ENCODE data around the gene ABCA13. TPM values are rescaled to one million over a fixed set of nuclear protein-coding genes. Genes with fewer than 3 reads are reported as not detected.

ABCA13 gene
- total RNA-seq, 1 experiment from 2014 or later, result not detected

- Histone ChIP-seq H3K4me2 (ENCODE audit: low read length) (no peak overlapping the region), H3K27ac (ENCODE audit: low read depth, low read length) (no peak overlapping the region), H3K4me3 (replicated peaks in 1 of 2; ENCODE audit: low read depth in 1 of 2, low read length in 2 of 2) (no peak overlapping the region), H3K9ac (ENCODE audit: low read length) (no peak overlapping the region), H3K4me1 (ENCODE audit: control insufficient read depth in 1 of 2, insufficient read depth in 2 of 2, low read length in 2 of 2) (no peaks in the 10 kb centered on the region), H4K20me1 (ENCODE audit: insufficient read depth) (no peaks in the 10 kb centered on the region), H3K79me2 (ENCODE audit: insufficient read depth, low read length) (no peaks in the 10 kb centered on the region), H3K36me3 (ENCODE audit: control insufficient read depth in 1 of 2, insufficient read depth in 2 of 2, low read length in 2 of 2) (no peaks in the 10 kb centered on the region), H3K9me3 (ENCODE audit: control insufficient read depth in 1 of 2, insufficient read depth in 1 of 2, low read depth in 1 of 2, low read length in 2 of 2) (no peaks in the 10 kb centered on the region), H3K9me2 (ENCODE audit: insufficient read depth) (no peaks in the 10 kb centered on the region), H2AFZ (ENCODE audit: low read depth, low read length, poor library complexity, severe bottlenecking) (no peak overlapping the region), H3K27me3 (ENCODE audit: insufficient read depth, low read length) (0 out of 2 replicates have a peak, but pooled peaks cover 9% of the 10 kb centered on the region)
- intact Hi-C loops (cut with micrococcal nuclease), result no loop called here
- no TSS peak for BruUV-seq (replicated peaks)
- ChIA-PET POLR2A (no interaction called here), RAD21 (ENCODE audit: low non-redundant PET in 1 of 2, low total read pairs in 2 of 2, uncharacterized antibody in 2 of 2, unreplicated experiment in 2 of 2) (no interaction called here), CTCF (no interaction called here)
- TF ChIP-seq EZH2 (IDR thresholded peaks at IDR 0.05) (no peak), POLR2A (IDR thresholded peaks at IDR 0.05; ENCODE audit: borderline replicate concordance, extremely low read depth, insufficient read depth, insufficient read length) (no peak), MAX (IDR thresholded peaks at IDR 0.05) (no peak), CEBPB (IDR thresholded peaks at IDR 0.05; ENCODE audit: low read depth) (no peak), SIN3A (IDR thresholded peaks at IDR 0.05; ENCODE audit: low read depth) (no peak), YY1 (IDR thresholded peaks at IDR 0.05; ENCODE audit: extremely low read depth, insufficient replicate concordance, low read depth, low read length) (no peak), POLR2AphosphoS5 (IDR thresholded peaks at IDR 0.05; ENCODE audit: low read depth, low read length) (no peak), REST (IDR thresholded peaks at IDR 0.05; ENCODE audit: low read depth) (no peak), EGR1 (IDR thresholded peaks at IDR 0.05; ENCODE audit: low read depth) (no peak), RAD21 (IDR thresholded peaks at IDR 0.05; ENCODE audit: low read depth) (no peak)
- ATAC-seq (no peak), DNase-seq (ENCODE audit: low read depth, low spot score) (no peak)
These were observed 90.4 kb downstream of the ABCA13 start for GRCh38 chr7:48261696-48262095.
